IPS-15b (cell line): ENCODE data around the gene SLCO1C1.
"Not testable (repeated sequence)": the region's sequence is repeated elsewhere in the genome, so short reads cannot be mapped to it uniquely, and the experiment has no call there.

ENCODE experiments used
- H3K27me3 ChIP-seq: one replicate; pipeline ENCODE4 v1.6.1; 2013; ENCODE audit warnings: low read length; ENCODE audit not compliant: control insufficient read depth, insufficient read depth
- H3K36me3 ChIP-seq: one replicate; pipeline ENCODE4 v1.6.1; 2013; ENCODE audit warnings: low read length; ENCODE audit not compliant: control insufficient read depth, insufficient read depth
- H3K4me1 ChIP-seq: one replicate; pipeline ENCODE4 v1.6.1; 2013; ENCODE audit warnings: mild to moderate bottlenecking, low read length; ENCODE audit not compliant: control insufficient read depth, insufficient read depth
- H3K4me3 ChIP-seq: one replicate; pipeline ENCODE4 v1.5.1; 2013; ENCODE audit warnings: low read depth, low read length
- H3K9ac ChIP-seq: one replicate; pipeline ENCODE4 v1.6.1; 2013; ENCODE audit warnings: low read depth, mild to moderate bottlenecking, low read length
- H3K9me3 ChIP-seq: one replicate; pipeline ENCODE4 v1.6.1; 2013; ENCODE audit warnings: mild to moderate bottlenecking, low read length; ENCODE audit not compliant: control insufficient read depth, insufficient read depth

SLCO1C1 gene

DNA sequence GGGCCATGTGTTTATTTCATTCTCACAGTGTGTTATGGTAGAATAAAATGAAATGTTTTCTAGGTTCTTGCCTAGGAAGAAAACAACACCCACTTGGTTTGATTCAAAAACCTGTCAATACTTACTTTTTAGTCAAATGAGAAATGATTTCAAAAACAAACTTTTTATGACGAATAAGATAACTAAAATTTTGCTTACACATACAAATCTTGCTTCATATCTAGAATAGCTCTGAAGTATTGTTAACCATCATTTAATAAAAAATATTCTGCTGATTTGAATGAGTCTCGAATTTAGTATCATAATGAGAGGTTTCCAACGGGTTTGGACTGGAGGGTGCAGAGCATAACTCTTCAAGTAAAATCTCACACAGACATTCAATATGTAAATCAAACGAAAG is 23.2 kb downstream of the SLCO1C1 start:
- H3K27me3 ChIP-seq = no peaks in the 10 kb centered on the region
- peaks cover 7% of the 10 kb centered on the region for H3K4me1 ChIP-seq
- no peak overlapping the region for H3K4me3 ChIP-seq
- H3K9me3 ChIP-seq = no peaks in the 10 kb centered on the region
- no peaks in the 10 kb centered on the region for H3K36me3 ChIP-seq
- H3K9ac ChIP-seq = no peak overlapping the region

GRCh38 chr12:20722142-20722541 is 27.0 kb downstream of the SLCO1C1 start:
- Histone ChIP-seq H3K27me3 (no peaks in the 10 kb centered on the region), H3K9me3 (no peaks in the 10 kb centered on the region), H3K4me1 (no peaks in the 10 kb centered on the region), H3K4me3 (no peak overlapping the region), H3K36me3 (no peaks in the 10 kb centered on the region), H3K9ac (no peak overlapping the region)

- no peak overlapping the region for H3K9ac ChIP-seq
- H3K4me3 ChIP-seq = no peak overlapping the region
- H3K9me3 ChIP-seq = no peaks in the 10 kb centered on the region
- no peaks in the 10 kb centered on the region for H3K36me3 ChIP-seq
- H3K27me3 ChIP-seq = no peaks in the 10 kb centered on the region
- no peaks in the 10 kb centered on the region for H3K4me1 ChIP-seq
Measured at GRCh38 chr12:20731274-20731673, 36.1 kb downstream of the SLCO1C1 start.

- Histone ChIP-seq H3K9me3 (no peaks in the 10 kb centered on the region), H3K9ac (no peak overlapping the region), H3K27me3 (no peaks in the 10 kb centered on the region), H3K36me3 (no peaks in the 10 kb centered on the region), H3K4me1 (no peaks in the 10 kb centered on the region), H3K4me3 (no peak overlapping the region)
Measured at GRCh38 chr12:20740972-20741371, 45.8 kb downstream of the SLCO1C1 start.

DNA sequence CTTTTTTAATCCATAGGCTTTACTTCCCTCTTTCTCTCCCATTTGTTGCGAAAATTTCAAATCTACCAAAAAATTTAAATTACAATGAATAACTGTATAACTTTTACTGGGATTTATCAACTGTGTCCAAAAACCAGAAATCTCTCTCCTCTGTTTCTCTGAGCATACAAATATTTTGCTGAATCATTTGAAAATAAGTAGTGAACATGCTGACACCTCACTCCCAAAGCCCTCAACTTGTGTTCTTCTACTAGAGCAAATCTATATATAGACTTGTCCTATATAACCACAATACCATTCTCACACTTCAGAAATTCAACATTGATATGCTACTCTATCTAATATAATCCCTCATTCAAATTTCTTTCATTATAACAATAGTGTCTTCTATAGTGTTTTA is 53.1 kb downstream of the SLCO1C1 start:
- Histone ChIP-seq H3K4me1 (no peaks in the 10 kb centered on the region), H3K9ac (no peak overlapping the region), H3K4me3 (no peak overlapping the region), H3K9me3 (no peaks in the 10 kb centered on the region), H3K36me3 (no peaks in the 10 kb centered on the region), H3K27me3 (no peaks in the 10 kb centered on the region)

GRCh38 chr12:20751046-20751445 is 55.9 kb downstream of the SLCO1C1 start:
- Histone ChIP-seq H3K4me1 (no peaks in the 10 kb centered on the region), H3K4me3 (no peak overlapping the region), H3K9me3 (no peaks in the 10 kb centered on the region), H3K36me3 (no peaks in the 10 kb centered on the region), H3K27me3 (no peaks in the 10 kb centered on the region), H3K9ac (no peak overlapping the region)

DNA sequence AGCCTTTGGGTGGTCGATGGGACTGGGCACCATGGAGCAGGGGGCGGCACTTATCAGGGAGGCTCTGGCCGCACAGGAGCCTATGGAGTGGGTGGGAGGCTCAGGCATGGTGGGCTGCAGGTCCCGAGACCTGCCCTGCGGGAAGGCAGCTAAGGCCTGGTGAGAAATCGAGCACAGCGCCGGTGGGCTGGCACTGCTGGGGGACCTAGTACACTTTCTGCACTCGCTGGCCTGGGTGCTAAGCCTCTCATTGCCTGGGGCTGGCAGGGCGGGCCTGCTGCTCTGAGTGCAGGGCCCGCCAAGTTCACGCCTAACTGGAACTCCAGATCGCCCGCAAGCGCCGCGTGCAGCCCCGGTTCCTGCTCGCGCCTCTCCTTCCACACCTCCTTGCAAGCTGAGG is 82.3 kb downstream of the SLCO1C1 start:
- H3K4me1 ChIP-seq = no peaks in the 10 kb centered on the region

DNA sequence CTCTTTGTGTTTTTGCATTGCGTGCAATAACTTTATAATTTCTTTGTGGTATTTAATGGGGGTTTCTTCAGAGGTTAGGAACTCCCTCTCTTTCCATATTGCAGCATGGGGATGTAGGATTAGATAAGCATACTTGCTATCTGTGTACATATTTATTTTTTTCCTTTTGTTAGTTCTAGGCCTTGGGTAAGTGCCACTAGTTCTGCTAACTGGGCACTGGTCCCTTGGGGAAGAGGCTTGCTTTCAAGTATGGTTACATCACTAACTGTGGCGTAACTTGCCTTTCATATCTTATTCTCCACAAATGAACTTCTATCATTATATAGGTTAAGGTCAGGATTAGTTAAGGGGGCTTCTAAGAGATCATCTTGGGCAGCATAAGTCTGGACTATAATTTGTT is 83.8 kb downstream of the SLCO1C1 start:
- Histone ChIP-seq H3K4me1 (no peaks in the 10 kb centered on the region), H3K9me3 (no peaks in the 10 kb centered on the region), H3K27me3 (no peaks in the 10 kb centered on the region), H3K9ac (no peak overlapping the region), H3K36me3 (no peaks in the 10 kb centered on the region), H3K4me3 (no peak overlapping the region)

More for the DNA sequence above, 82.3 kb downstream of the SLCO1C1 start:
- Histone ChIP-seq H3K9ac (no peak overlapping the region), H3K4me3 (no peak overlapping the region), H3K27me3 (no peaks in the 10 kb centered on the region), H3K9me3 (no peaks in the 10 kb centered on the region), H3K36me3 (no peaks in the 10 kb centered on the region)

GRCh38 chr12:20779971-20780370 is 84.8 kb downstream of the SLCO1C1 start:
- not testable (repeated sequence) for H3K9me3 ChIP-seq, H3K4me1 ChIP-seq, H3K36me3 ChIP-seq, H3K4me3 ChIP-seq, H3K27me3 ChIP-seq, H3K9ac ChIP-seq

DNA sequence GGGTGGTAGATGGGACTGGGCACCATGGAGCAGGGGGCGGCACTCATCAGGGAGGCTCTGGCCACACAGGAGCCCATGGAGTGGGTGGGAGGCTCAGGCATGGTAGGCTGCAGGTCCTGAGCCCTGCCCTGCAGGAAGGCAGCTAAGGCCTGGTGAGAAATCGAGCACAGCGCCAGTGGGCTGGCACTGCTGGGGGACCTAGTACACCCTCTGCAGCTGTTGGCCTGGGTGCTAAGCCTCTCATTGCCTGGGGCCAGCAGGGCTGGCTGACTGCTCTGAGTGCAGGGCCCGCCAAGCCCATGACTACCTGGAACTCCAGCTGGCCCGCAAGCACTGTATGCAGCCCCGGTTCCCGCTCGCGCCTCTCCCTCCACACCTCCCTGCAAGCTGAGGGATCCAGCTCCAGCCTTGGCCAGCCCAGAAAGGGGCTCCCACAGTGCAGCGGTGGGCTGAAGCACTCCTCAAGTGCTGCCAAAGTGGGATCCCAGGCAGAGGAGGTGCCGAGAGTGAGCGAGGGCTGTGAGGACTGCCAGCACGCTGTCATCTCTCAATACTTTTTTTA is 88.7 kb downstream of the SLCO1C1 start:
- not testable (repeated sequence) for H3K9ac ChIP-seq, H3K4me3 ChIP-seq, H3K27me3 ChIP-seq, H3K4me1 ChIP-seq, H3K36me3 ChIP-seq, H3K9me3 ChIP-seq

DNA sequence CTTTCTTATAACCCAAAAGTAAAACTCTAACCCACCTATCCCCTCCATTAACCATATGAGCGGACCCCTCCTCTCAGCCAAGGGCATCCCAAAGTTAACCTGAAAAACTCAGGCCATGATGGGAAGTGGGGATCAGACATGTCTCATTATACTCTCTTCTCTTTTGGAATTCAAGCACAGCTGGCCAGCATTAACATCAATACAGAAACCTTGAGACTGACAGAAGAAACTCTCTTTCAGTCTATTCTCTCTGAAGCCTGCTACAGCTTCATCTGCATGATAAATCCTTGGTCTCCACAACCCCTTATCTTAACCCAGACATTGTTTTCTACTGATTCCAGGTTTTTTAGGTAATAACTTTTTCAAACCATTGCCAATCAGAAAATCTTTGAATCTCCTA is 97.8 kb downstream of the SLCO1C1 start:
- Histone ChIP-seq H3K4me1 (no peaks in the 10 kb centered on the region), H3K9me3 (no peaks in the 10 kb centered on the region), H3K36me3 (no peaks in the 10 kb centered on the region), H3K4me3 (no peak overlapping the region), H3K27me3 (no peaks in the 10 kb centered on the region), H3K9ac (no peak overlapping the region)

DNA sequence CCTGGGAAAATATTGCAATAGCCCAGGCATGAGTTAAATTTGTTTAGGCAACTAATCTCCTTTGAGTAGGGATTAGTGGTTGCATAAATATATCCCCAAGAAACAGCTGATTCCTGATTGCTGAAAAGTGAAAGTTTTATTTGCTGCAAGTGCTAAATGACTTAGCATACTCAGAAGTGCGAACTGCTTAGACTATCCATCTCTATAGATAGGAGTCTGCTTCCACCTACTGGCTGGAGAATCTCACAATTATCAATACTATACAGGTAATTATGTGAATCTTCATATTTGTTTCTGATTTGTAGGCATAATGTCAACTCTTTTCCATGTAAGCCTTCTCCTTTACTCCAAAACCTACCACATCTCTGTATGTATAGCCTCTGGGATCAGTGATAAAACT is 103.4 kb downstream of the SLCO1C1 start:
- H3K9ac ChIP-seq = no peak overlapping the region
- H3K9me3 ChIP-seq = no peaks in the 10 kb centered on the region
- H3K36me3 ChIP-seq = no peaks in the 10 kb centered on the region
- H3K4me3 ChIP-seq = no peak overlapping the region
- no peaks in the 10 kb centered on the region for H3K27me3 ChIP-seq
- H3K4me1 ChIP-seq = no peaks in the 10 kb centered on the region

GRCh38 chr12:20800160-20800559 is 105.0 kb downstream of the SLCO1C1 start:
- Histone ChIP-seq H3K4me3 (no peak overlapping the region), H3K9ac (no peak overlapping the region), H3K4me1 (no peaks in the 10 kb centered on the region), H3K9me3 (no peaks in the 10 kb centered on the region), H3K27me3 (no peaks in the 10 kb centered on the region), H3K36me3 (no peaks in the 10 kb centered on the region)
